K562 (cell line): ENCODE measurements around the gene RSPRY1. TPM values are rescaled to one million over a fixed set of nuclear protein-coding genes. Genes with fewer than 3 reads are reported as not detected.

ENCODE experiments used
- MAZ ChIP-seq, 2 experiments: fragments of 450-650 bp in 1 of 2; sonication (generic) in 1 of 2; formaldehyde crosslinking; IDR thresholded peaks in 1 of 2; conservative IDR thresholded peaks in 1 of 2; 2 replicates each; pipeline versions ENCODE4 v1.4.0 to v1.5.0; 2020; ENCODE audit warnings: mild to moderate bottlenecking in 1 of 2, missing genetic modification reagents in 1 of 2
- MYC ChIP-seq, 2 experiments: fragments of 250-450 bp in 1 of 2; sonication (Bioruptor Pico) in 1 of 2; IDR thresholded peaks; 2 replicates each; pipeline versions ENCODE4 v1.5.1 to v1.6.1; 2012 to 2021; ENCODE audit warnings: low read depth in 2 of 2, borderline replicate concordance in 1 of 2, improper control_type of control experiment in 1 of 2, low read length in 1 of 2, mild to moderate bottlenecking in 1 of 2, moderate library complexity in 1 of 2
- NBN ChIP-seq: fragments of 450-650 bp; IDR thresholded peaks from 2 replicates; pipeline ENCODE4 v1.6.1; 2016; ENCODE audit warnings: low read depth, mild to moderate bottlenecking
- NKRF ChIP-seq: fragments of 450-650 bp; IDR thresholded peaks from 2 replicates; pipeline ENCODE4 v1.6.1; 2016; ENCODE audit warnings: borderline replicate concordance
- NR2C2 ChIP-seq, 2 experiments: fragments of 200-800 bp in 1 of 2; sonication (Bioruptor generic) in 1 of 2; sonication (generic) in 1 of 2; formaldehyde crosslinking in 1 of 2; IDR thresholded peaks; 2 replicates each; pipeline versions ENCODE4 v1.6.1 to v1.8.0; 2016 to 2022; ENCODE audit warnings: mild to moderate bottlenecking in 1 of 2, missing compliant biosample characterization in 1 of 2, missing genetic modification characterization in 1 of 2, missing genetic modification reagents in 1 of 2
- RBFOX2 ChIP-seq: fragments of 200-400 bp; formaldehyde crosslinking; IDR thresholded peaks from 2 replicates; pipeline ENCODE4 v1.6.1; 2017; ENCODE audit warnings: low read depth, mild to moderate bottlenecking, low read length, moderate library complexity
- STAG1 ChIP-seq: sonication (generic); formaldehyde crosslinking; IDR thresholded peaks from 2 replicates; pipeline ENCODE4 v1.5.0; 2020; ENCODE audit warnings: missing genetic modification reagents, borderline replicate concordance
- ZEB2 ChIP-seq: fragments of 450-650 bp; IDR thresholded peaks from 2 replicates; pipeline ENCODE4 v1.6.1; 2016
- ZNF592 ChIP-seq: fragments of 450-650 bp; IDR thresholded peaks from 2 replicates; pipeline ENCODE4 v1.6.1; 2017; ENCODE audit warnings: antibody characterized with exemption, mild to moderate bottlenecking
- ZNF766 ChIP-seq: fragments of 200-800 bp; sonication (Bioruptor generic); conservative IDR thresholded peaks from 2 replicates; pipeline ENCODE4 v1.6.1; 2016; ENCODE audit warnings: missing genetic modification characterization, missing compliant biosample characterization
- ZNF79 ChIP-seq: fragments of 250-450 bp; sonication (Bioruptor Pico); IDR thresholded peaks from 2 replicates; pipeline ENCODE4 v1.4.0; 2020; ENCODE audit warnings: low read depth, mild to moderate bottlenecking, moderate library complexity
- polyA plus RNA-seq, 8 experiments: library from polyadenylated mRNA; depleted of rRNA in 4 of 8; stranded (reverse) in 5 of 8; unstranded in 3 of 8; fragments of >200 nt; fragmentation: Nextera tagmentation in 2 of 8; fragmentation: Illumina TruSeq in 1 of 8; extraction: Ambion mirVana in 2 of 8; extraction: Trizol in 1 of 8; gene quantifications; 2 replicates each; pipeline versions ENCODE4 v1.2.1 to v1.2.3, GENCODE V29; 2011 to 2014; ENCODE audit warnings: inconsistent platforms in 1 of 8, missing spikeins in 1 of 8
- total RNA-seq, 7 experiments: library from RNA; depleted of rRNA in 6 of 7; stranded (reverse); fragments of >200 nt in 6 of 7; fragmentation: Illumina TruSeq in 2 of 7; extraction: Trizol in 2 of 7; gene quantifications; 2 replicates each; pipeline versions ENCODE4 v1.2.1 to v1.2.3, GENCODE V29; 2011 to 2021; ENCODE audit warnings: low replicate concordance in 1 of 7
- TF ChIP-seq, protein P1 (sequence below): fragments of 450-650 bp; conservative IDR thresholded peaks from 2 replicates; pipeline ENCODE4 v1.6.1; 2016; ENCODE audit warnings: missing genetic modification characterization, low read depth, mild to moderate bottlenecking, control low read depth, missing compliant biosample characterization

Gene RSPRY1
- total and polyA plus RNA-seq, 9 of the 15 experiments (the other 6 are each of a cell fraction or from before 2014, with no cell fraction given): 10.2 to 27.8 (median 20.8) TPM

DNA sequence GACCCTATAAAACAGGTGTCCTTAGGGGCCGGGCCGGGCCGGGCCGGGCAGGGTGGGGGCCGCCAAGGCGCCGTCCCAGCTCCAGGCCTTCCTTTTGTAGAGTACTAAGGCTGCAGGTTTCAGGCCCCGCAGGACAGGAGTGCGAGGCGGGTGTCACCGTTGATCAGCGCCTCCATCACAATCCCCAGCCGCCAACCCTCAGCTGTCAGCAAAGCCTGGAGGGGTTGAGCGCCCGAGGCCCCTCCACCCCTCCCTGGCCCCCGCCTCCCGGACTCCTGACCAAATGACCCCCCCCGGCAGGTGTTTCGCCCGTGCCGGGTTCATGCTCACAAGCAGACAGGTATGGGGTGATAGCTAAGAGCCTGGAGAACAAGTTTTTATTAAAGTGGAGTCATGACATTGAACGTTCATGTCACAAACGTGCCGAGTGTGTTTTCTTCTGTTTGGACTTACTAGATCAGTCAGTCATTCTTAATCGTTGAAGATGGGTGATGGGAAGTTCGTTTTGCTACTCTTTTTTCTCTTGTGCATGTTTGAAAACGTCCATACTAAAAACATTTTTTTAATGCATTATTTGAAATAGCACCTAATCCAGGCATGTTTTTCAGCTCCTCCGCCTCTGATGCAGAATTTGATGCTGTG is 59.5 kb downstream of the RSPRY1 start (continued):
- TF ChIP-seq NBN: 0 out of 2 replicates have a peak, but pooled peaks have one; percentile 48
- no peak for TF ChIP-seq MYC (IDR thresholded peaks at IDR 0.05; ENCODE audit: low read depth, low read length)
- peak; percentile 52; the same call in 1 of the 2 replicates for TF ChIP-seq MYC (CRISPR knock-in tag; IDR thresholded peaks at IDR 0.05; ENCODE audit: borderline replicate concordance, low read depth)
- peak; percentile 39; the same call in 1 of the 2 replicates for TF ChIP-seq STAG1 (CRISPR knock-in tag)
- TF ChIP-seq ZNF766 (CRISPR knock-in tag): 0 out of 2 replicates have a peak, but pooled peaks have one; percentile 32
- TF ChIP-seq NKRF: 0 out of 2 replicates have a peak, but pooled peaks have one; percentile 1
- TF ChIP-seq ZNF592: peak; percentile 25; the same call in 1 of the 2 replicates
- TF ChIP-seq ZNF79: no peak
- TF ChIP-seq RBFOX2: peak; percentile 52
- 0 out of 4 replicates have a peak, but pooled peaks have one; percentile 5 to 8 for TF ChIP-seq MAZ (CRISPR knock-in tag; conservative IDR thresholded peaks at IDR 0.05 in 1 of 2, IDR thresholded peaks at IDR 0.05 in 1 of 2)
- TF ChIP-seq ZEB2: 0 out of 2 replicates have a peak, but pooled peaks have one; percentile 14
- TF ChIP-seq, protein P1, sequence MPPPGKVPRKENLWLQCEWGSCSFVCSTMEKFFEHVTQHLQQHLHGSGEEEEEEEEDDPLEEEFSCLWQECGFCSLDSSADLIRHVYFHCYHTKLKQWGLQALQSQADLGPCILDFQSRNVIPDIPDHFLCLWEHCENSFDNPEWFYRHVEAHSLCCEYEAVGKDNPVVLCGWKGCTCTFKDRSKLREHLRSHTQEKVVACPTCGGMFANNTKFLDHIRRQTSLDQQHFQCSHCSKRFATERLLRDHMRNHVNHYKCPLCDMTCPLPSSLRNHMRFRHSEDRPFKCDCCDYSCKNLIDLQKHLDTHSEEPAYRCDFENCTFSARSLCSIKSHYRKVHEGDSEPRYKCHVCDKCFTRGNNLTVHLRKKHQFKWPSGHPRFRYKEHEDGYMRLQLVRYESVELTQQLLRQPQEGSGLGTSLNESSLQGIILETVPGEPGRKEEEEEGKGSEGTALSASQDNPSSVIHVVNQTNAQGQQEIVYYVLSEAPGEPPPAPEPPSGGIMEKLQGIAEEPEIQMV (tag): no peak
- no peak for TF ChIP-seq NR2C2 (CRISPR knock-in tag; IDR thresholded peaks at IDR 0.05)
- peak; percentile 73; the same call in 1 of the 2 replicates for TF ChIP-seq NR2C2 (tag; IDR thresholded peaks at IDR 0.05)
